SK-N-SH (cell line): ENCODE data around the gene DNAJB4. TPM values are rescaled to one million over a fixed set of nuclear protein-coding genes. Genes with fewer than 3 reads are reported as not detected.

Experiments used
- CTCF ChIA-PET: fragments of 300-600, 350-600 bp; formaldehyde crosslinking; extraction: SDS; loops from one replicate; lab custom pipeline; 2021; lab: Yijun Ruan, JAX
- POLR2A ChIA-PET: fragments of 350-600 bp; sonication (Branson Sonifier 250); formaldehyde crosslinking; extraction: SDS; loops from one replicate; lab custom pipeline; 2020; ENCODE audit warnings: antibody characterized with exemption, inconsistent platforms; lab: Yijun Ruan, JAX
- DNase-seq: peaks from one replicate; pipeline ENCODE4 v3.0.0; 2012
- H2AFZ ChIP-seq: fragments of 200-600 bp; sonication (generic); 2 replicates; pipeline ENCODE4 v1.8.1; 2016; ENCODE audit warnings: antibody characterized with exemption, mild to moderate bottlenecking, low read depth
- H3F3A ChIP-seq: fragments of 200-600 bp; sonication (generic); replicated peaks from 2 replicates; pipeline ENCODE3; 2016; ENCODE audit warnings: antibody characterized with exemption, mild to moderate bottlenecking; ENCODE audit not compliant: insufficient read depth
- H3K27ac ChIP-seq, 2 experiments: fragments of 200-500 bp in 1 of 2; fragments of 200-600 bp in 1 of 2; sonication (Bioruptor generic) in 1 of 2; sonication (generic), shearing (Covaris generic) in 1 of 2; 2 replicates each; pipeline versions ENCODE4 v1.5.1 to v1.6.1; 2014 to 2016; ENCODE audit warnings: low read depth in 2 of 2, inconsistent platforms in 1 of 2, low read length in 1 of 2, mild to moderate bottlenecking in 1 of 2, mixed read lengths in 1 of 2
- H3K27me3 ChIP-seq: fragments of 200-600 bp; sonication (generic), shearing (Covaris generic); 2 replicates; pipeline ENCODE4 v1.6.1; 2016; ENCODE audit warnings: mixed run types; ENCODE audit not compliant: insufficient read depth
- H3K36me3 ChIP-seq, 2 experiments: fragments of 200-500 bp in 1 of 2; fragments of 200-600 bp in 1 of 2; sonication (Bioruptor generic) in 1 of 2; sonication (generic) in 1 of 2; replicated peaks in 1 of 2; 2 replicates each; pipeline versions ENCODE3 to v1.5.1; 2014 to 2016; ENCODE audit warnings: low read length in 1 of 2, mild to moderate bottlenecking in 1 of 2; ENCODE audit not compliant: insufficient read depth in 2 of 2, control insufficient read depth in 1 of 2
- H3K4me1 ChIP-seq, 2 experiments: fragments of 200-500 bp in 1 of 2; fragments of 200-600 bp in 1 of 2; sonication (Bioruptor generic) in 1 of 2; sonication (generic), shearing (Covaris generic) in 1 of 2; 2 replicates each; pipeline versions ENCODE4 v1.5.1 to v1.6.1; 2014 to 2016; ENCODE audit warnings: low read depth in 1 of 2, low read length in 1 of 2, mixed run types in 1 of 2; ENCODE audit not compliant: insufficient read depth in 2 of 2, control insufficient read depth in 1 of 2
- H3K4me2 ChIP-seq: fragments of 200-600 bp; sonication (generic), shearing (Covaris generic); 2 replicates; pipeline ENCODE4 v1.6.1; 2017; ENCODE audit warnings: mixed run types
- H3K4me3 ChIP-seq, 2 experiments: fragments of 200-500 bp in 1 of 2; fragments of 200-600 bp in 1 of 2; sonication (Bioruptor generic) in 1 of 2; sonication (generic), shearing (Covaris generic) in 1 of 2; 2 replicates each; pipeline versions ENCODE4 v1.5.1 to v1.8.1; 2014 to 2016; ENCODE audit warnings: low read depth in 2 of 2, inconsistent platforms in 1 of 2, low read length in 1 of 2, mild to moderate bottlenecking in 1 of 2, mixed read lengths in 1 of 2, moderate library complexity in 1 of 2
- H3K79me2 ChIP-seq: fragments of 200-600 bp; sonication (generic); 2 replicates; pipeline ENCODE4 v1.8.1; 2017; ENCODE audit warnings: mild to moderate bottlenecking; ENCODE audit not compliant: insufficient read depth
- H3K9ac ChIP-seq: fragments of 200-600 bp; sonication (generic); 2 replicates; pipeline ENCODE4 v1.6.1; 2017; ENCODE audit warnings: mixed run types
- H3K9me2 ChIP-seq: fragments of 200-600 bp; sonication (generic); 2 replicates; pipeline ENCODE4 v1.6.1; 2017; ENCODE audit warnings: mixed run types
- H3K9me3 ChIP-seq: fragments of 200-600 bp; sonication (generic); 2 replicates; pipeline ENCODE4 v1.6.1; 2017; ENCODE audit warnings: mixed run types, mild to moderate bottlenecking, moderate library complexity
- H4K20me1 ChIP-seq: fragments of 200-600 bp; sonication (generic); 2 replicates; pipeline ENCODE4 v1.6.1; 2017; ENCODE audit warnings: mild to moderate bottlenecking, mixed run types; ENCODE audit not compliant: insufficient read depth
- ELF1 ChIP-seq: IDR thresholded peaks from 2 replicates; pipeline ENCODE4 v1.4.0; 2012
- FOXJ3 ChIP-seq: sonication (generic); formaldehyde crosslinking; IDR thresholded peaks from 2 replicates; pipeline ENCODE4 v1.5.1; 2020; ENCODE audit warnings: mild to moderate bottlenecking, missing genetic modification reagents
- GABPA ChIP-seq: IDR thresholded peaks from 2 replicates; pipeline ENCODE4 v1.4.0; 2012; ENCODE audit warnings: low read depth, mild to moderate bottlenecking
- GATA2 ChIP-seq: sonication (generic); formaldehyde crosslinking; IDR thresholded peaks from 2 replicates; pipeline ENCODE4 v1.5.0; 2020; ENCODE audit warnings: mild to moderate bottlenecking, missing genetic modification reagents
- JUND ChIP-seq: IDR thresholded peaks from 2 replicates; pipeline ENCODE4 v1.4.0; 2012
- MXI1 ChIP-seq: IDR thresholded peaks from 2 replicates; pipeline ENCODE4 v1.6.1; 2012; ENCODE audit warnings: mild to moderate bottlenecking, low read depth, low read length, improper control_type of control experiment
- NFIC ChIP-seq: IDR thresholded peaks from 2 replicates; pipeline ENCODE4 v1.4.0; 2012; ENCODE audit warnings: borderline replicate concordance
- POLR2AphosphoS5 ChIP-seq: IDR thresholded peaks from 2 replicates; pipeline ENCODE4 v1.6.1; 2012; ENCODE audit warnings: low read depth, low read length
- RCOR1 ChIP-seq: fragments of 150-350 bp; IDR thresholded peaks from 2 replicates; pipeline ENCODE4 v1.6.1; 2017; ENCODE audit warnings: antibody characterized with exemption, low read length
- RXRA ChIP-seq: IDR thresholded peaks from 2 replicates; pipeline ENCODE4 v1.4.0; 2012; ENCODE audit warnings: low read depth, mild to moderate bottlenecking, borderline replicate concordance
- TAF1 ChIP-seq: IDR thresholded peaks from 2 replicates; pipeline ENCODE4 v1.6.1; 2012; ENCODE audit warnings: low read depth, mild to moderate bottlenecking, low read length, moderate library complexity, borderline replicate concordance
- TCF12 ChIP-seq: IDR thresholded peaks from 2 replicates; pipeline ENCODE4 v1.4.0; 2012
- TEAD4 ChIP-seq: IDR thresholded peaks from 2 replicates; pipeline ENCODE4 v1.4.0; 2012; ENCODE audit warnings: mild to moderate bottlenecking, borderline replicate concordance; ENCODE audit not compliant: insufficient read depth
- USF1 ChIP-seq: IDR thresholded peaks from 2 replicates; pipeline ENCODE4 v1.4.0; 2012; ENCODE audit warnings: low read depth, borderline replicate concordance
- ZBTB33 ChIP-seq: IDR thresholded peaks from 2 replicates; pipeline ENCODE4 v1.4.0; 2012; ENCODE audit warnings: low read depth, borderline replicate concordance
- WGBS: methylation state at CpG from one replicate; pipeline ENCODE4 v1.1.6; 2017; ENCODE audit warnings: low lambda C conversion rate; 5-methylcytosine and 5-hydroxymethylcytosine counted together
- polyA plus RNA-seq, 3 experiments: library from polyadenylated mRNA; depleted of rRNA; stranded (reverse); fragments of >200 nt; gene quantifications; 2 replicates each; pipeline ENCODE4 v1.2.3, GENCODE V29; 2012

Gene DNAJB4
- polyA plus RNA-seq, 1 of the 3 experiments (the other 2 are of a cell fraction) = 13.5 TPM

DNA sequence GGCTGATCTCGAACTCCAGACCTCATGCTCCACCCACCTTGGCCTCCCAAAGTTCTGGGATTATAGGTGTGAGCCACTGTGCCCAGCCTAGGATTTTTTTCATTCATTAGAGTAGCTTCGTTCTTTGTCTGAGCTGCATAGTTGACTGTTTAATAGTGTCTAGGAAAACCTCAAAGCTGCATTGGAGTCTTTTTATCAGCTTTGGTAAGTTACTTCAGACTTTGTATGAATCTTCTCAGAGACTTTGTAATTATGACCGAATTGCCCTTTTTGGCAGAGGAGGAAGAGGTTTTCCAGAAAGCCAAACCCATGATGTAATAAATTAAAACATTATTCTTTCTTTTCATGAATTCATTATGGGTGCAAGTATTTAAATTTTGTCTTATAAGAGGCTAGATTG is 5.1 kb downstream of the DNAJB4 start:
- Histone ChIP-seq H3K9ac (no peak overlapping the region), H4K20me1 (no peaks in the 10 kb centered on the region; the same call in 1 of the 2 replicates), H3K4me3 (peak overlapping the region in 1 of 2 experiments; percentile 44; a peak in 1 of 4 replicates), H3K4me1 (no peaks in the 10 kb centered on the region; a peak in 2 of 4 replicates), H3K4me2 (peak overlapping the region; percentile 39; the same call in 1 of the 2 replicates), H3K9me3 (no peaks in the 10 kb centered on the region), H2AFZ (no peak overlapping the region), H3K27ac (no peak overlapping the region), H3K36me3 (peaks cover 10 to 33% of the 10 kb centered on the region in 2 experiments), H3F3A (peaks cover 18% of the 10 kb centered on the region), H3K79me2 (peaks cover 91% of the 10 kb centered on the region), H3K9me2 (no peaks in the 10 kb centered on the region), H3K27me3 (no peaks in the 10 kb centered on the region)
- CTCF ChIA-PET = interaction anchor here (0.6 kb wide), 1 partner anchor 66 kb away, joined by 3 read pairs; no protein-coding TSS in a partner anchor
- POLR2A ChIA-PET = no interaction called here
- DNase-seq = no peak
- TF ChIP-seq ZBTB33 (no peak), TCF12 (no peak), ELF1 (no peak), TAF1 (no peak), USF1 (no peak), NFIC (no peak), POLR2AphosphoS5 (no peak), RXRA (no peak), TEAD4 (no peak), MXI1 (no peak), RCOR1 (no peak), FOXJ3 (CRISPR knock-in tag) (no peak)
- 92% methylated on average over 3 of the region's 3 CpGs for WGBS

DNA sequence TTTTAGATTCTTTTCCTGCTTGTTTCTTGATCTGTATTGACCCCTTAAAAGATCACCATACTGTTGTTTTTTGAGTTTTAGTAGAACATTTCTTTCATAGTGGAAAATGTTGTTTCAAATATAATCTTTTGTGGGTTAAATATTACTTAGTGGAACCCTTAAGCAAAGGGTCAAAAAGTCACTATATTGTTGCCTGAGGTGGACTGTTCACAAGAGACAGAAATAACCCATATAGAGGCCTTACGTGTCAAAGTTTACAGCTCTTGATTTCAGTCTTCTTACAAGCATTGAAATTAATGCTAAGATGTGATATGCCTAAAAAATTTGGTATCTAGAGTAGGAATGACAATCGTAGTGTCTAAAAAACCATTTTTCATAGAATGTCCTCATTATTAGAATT is 6.3 kb downstream of the DNAJB4 start:
- no peaks in the 10 kb centered on the region; the same call in 1 of the 2 replicates for H4K20me1 ChIP-seq
- WGBS = 97% methylated on average over 2 of the region's 2 CpGs

More for the DNA sequence above, 6.3 kb downstream of the DNAJB4 start:
- H3K27me3 ChIP-seq = no peaks in the 10 kb centered on the region
- no peak overlapping the region for H3K4me3 ChIP-seq
- H3K9me2 ChIP-seq = 0 out of 2 replicates have a peak, but pooled peaks cover 2% of the 10 kb centered on the region
- POLR2A ChIA-PET = no interaction called here
- CTCF ChIA-PET = no interaction called here
- H3K27ac ChIP-seq = no peak overlapping the region
- peak overlapping the region; percentile 39; the same call in 1 of the 2 replicates for H3K4me2 ChIP-seq
- DNase-seq = no peak
- H3K79me2 ChIP-seq = peaks cover 87% of the 10 kb centered on the region
- no peak for TF ChIP-seq GATA2 (CRISPR knock-in tag)
- TF ChIP-seq JUND = no peak
- no peak for TF ChIP-seq GABPA
- TF ChIP-seq, all 33 proteins: peak for 0
- peaks cover 12% of the 10 kb centered on the region for H3F3A ChIP-seq
- no peaks in the 10 kb centered on the region; a peak in 2 of 4 replicates for H3K4me1 ChIP-seq
- H3K9me3 ChIP-seq = no peaks in the 10 kb centered on the region
- no peak overlapping the region for H2AFZ ChIP-seq
- H3K9ac ChIP-seq = no peak overlapping the region
- peaks cover 11 to 39% of the 10 kb centered on the region in 2 experiments for H3K36me3 ChIP-seq
